Erythroblast (primary cell): ENCODE results near the gene GAS5.

ENCODE experiments used
- GATA1 ChIP-seq: IDR thresholded peaks from 2 replicates; pipeline ENCODE4 v1.6.1; 2011; ENCODE audit warnings: low read depth, mild to moderate bottlenecking, control low read depth, low read length, moderate library complexity
- POLR2A ChIP-seq: IDR thresholded peaks from 2 replicates; pipeline ENCODE4 v1.6.1; 2011; ENCODE audit warnings: mild to moderate bottlenecking, low read length

GRCh38 chr1:173823781-173824314 is 43.9 kb downstream of the GAS5 start:
- TF ChIP-seq POLR2A, result no peak
- no peak for TF ChIP-seq GATA1
